HG03460 (cell line): ENCODE results near the gene CCDC38.
"Not testable (repeated sequence)": the region's sequence is repeated elsewhere in the genome, so short reads cannot be mapped to it uniquely, and the experiment has no call there.

Source experiments
- ATAC-seq: cut with Tn5 transposase; IDR thresholded peaks from one replicate; pipeline ENCODE4 v1.9.1; 2021; ENCODE audit not compliant: unreplicated experiment

Gene CCDC38

DNA sequence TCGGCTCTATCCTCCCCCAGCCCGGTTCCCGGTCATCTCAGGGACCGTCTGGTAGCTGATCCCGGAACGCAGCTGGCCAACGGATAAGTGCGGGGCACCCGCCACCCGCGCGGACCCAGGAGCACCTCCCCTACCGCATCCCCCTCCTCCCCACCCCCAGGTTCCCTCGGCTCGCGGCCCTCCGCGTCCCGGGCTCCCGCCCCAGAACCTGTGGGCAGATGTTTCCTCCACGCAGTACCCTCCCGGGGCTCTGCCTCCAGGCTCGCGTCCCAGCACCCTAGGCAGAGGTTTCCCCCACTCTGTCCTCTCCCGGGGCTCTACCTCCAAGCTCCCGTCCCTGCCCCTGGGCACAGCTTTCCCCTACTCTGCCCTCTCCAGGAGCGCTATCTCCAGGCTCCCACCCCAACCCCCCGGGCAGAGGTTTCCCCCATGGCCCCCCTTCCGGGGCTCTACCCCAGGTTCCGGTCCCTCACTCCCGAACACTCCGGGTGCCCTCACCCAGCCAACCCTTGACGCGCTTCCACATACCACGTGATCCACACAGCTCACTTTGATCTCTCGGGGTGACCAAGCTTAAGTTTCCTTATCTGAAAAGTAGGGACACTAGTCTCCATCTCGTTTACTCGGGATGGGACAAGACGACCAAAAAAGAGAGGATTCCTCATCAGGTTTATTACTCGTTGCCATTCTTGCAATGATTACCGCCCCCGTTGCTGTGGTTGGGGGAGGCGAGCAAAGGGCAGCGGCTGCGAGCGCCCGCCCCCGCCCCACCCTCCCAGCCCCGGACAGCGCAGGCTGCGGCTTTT is at the start of gene CCDC38:
TSS of gene CCDC38 (minus strand) at position 91 of the 806 bp plus-strand sequence. CDS start 6,105 bp downstream, outside the sequence.
- ATAC-seq, result peak; percentile 97

DNA sequence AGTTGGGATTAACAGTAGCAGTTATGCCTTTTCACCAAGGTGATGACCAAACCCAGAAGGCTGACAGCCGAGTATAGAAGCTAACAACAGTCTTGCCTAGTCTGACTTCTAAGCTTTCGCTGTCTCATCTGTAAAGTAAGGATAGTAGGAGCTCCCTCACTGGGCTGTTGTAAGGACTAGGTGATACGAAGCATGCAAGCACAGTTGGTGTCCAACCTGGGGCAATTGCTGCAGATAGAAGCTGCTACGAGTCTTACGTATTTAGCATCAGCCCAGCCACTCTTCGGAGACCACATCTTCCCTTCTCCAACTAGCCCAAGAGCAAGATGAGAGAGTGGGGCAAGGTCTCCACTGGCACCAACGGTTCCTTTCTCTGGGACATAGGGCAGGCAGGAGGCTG is 47.7 kb upstream of the CCDC38 start:
- ATAC-seq, result no peak

GRCh38 chr12:95989504-95990123 is 47.2 kb upstream of the CCDC38 start:
- ATAC-seq, result no peak

DNA sequence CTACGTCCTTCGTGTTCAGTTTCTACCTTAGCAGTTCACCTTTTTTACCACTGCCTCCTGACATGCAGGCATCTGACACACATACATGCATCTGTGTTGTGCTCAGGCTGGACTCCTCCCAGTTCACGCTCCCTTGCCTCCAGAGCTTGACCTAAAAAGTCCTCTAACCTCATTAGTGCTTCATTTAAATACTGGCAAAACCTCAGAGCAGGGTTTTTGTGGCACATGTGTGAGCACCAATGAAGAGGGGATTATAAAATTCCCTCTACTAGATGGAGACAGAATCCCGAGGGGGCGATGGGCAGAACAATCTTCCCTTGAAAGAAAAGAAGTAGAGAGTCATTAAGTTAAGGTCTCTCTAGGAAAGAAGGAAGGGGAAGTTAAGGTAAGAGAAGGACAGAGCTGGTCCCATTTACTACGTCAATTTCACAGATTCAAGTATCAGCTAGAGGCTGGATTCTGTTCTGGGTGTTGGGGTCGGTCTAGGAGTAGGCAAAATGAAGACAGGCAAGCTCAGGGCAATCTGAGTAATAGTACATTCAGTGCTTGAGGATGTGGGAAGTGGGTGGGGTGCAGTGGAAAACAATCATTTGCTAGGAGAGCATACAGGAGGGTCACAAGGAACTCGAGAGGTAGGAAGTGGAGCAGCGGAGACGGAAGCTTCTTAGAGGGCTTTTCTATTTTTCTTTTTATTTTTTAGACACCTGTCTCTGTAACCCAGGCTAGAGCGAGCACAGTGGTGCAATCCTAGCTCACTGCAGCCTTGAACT is 46.3 kb upstream of the CCDC38 start:
- ATAC-seq, result no peak

- no peak for ATAC-seq
Measured at GRCh38 chr12:95986635-95987570, 44.5 kb upstream of the CCDC38 start.

- ATAC-seq, result no peak
Measured at GRCh38 chr12:95984682-95985081, 42.3 kb upstream of the CCDC38 start.

- ATAC-seq, result no peak
Measured at GRCh38 chr12:95982602-95983001, 40.2 kb upstream of the CCDC38 start.

DNA sequence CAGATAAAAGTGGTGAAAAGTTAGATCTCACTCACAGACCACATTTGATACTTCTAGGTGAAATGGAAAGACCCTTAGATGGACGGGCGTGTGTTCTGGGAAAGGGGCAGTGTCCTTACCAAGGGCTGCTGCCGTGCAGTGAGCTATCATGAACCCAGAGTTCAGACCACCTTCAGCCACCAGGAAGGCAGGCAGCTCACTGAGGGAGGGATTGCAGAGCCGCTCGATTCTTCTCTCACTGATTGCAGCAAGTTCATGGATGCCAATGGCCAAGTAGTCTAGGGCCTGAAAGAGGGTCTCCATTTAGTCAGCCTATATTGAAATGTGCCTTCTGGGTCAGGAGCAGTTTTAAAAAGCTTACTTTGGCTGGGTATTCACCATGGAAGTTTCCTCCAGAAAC is 38.0 kb upstream of the CCDC38 start:
- ATAC-seq, result no peak

- no peak for ATAC-seq
Measured at GRCh38 chr12:95978774-95979173, 36.4 kb upstream of the CCDC38 start.

DNA sequence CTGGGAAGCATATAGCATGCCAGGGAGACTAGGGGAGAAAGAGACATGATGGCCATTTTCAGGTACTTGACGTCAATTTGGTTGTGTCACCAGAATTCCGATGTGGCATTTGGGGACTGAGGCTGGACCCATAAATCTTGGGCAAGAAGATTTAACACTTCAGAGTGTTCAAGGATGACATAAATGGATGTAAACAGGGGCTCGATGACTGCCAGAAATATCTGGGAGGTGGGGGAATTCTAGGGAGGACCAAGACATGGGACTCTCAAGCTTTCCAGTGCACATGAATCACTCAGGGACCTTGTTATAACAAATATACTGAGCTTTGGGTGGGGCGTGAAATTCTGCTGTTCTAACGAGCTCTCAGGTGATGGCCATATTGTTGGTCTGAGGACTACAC is 35.9 kb upstream of the CCDC38 start:
- no peak for ATAC-seq

GRCh38 chr12:95977764-95978305 is 35.4 kb upstream of the CCDC38 start:
- no peak for ATAC-seq

- ATAC-seq, result no peak
Measured at GRCh38 chr12:95976416-95976832, 34.0 kb upstream of the CCDC38 start.

GRCh38 chr12:95975491-95975890 is 33.1 kb upstream of the CCDC38 start:
- ATAC-seq, result no peak

GRCh38 chr12:95974358-95974757 is 31.9 kb upstream of the CCDC38 start:
- ATAC-seq, result no peak

DNA sequence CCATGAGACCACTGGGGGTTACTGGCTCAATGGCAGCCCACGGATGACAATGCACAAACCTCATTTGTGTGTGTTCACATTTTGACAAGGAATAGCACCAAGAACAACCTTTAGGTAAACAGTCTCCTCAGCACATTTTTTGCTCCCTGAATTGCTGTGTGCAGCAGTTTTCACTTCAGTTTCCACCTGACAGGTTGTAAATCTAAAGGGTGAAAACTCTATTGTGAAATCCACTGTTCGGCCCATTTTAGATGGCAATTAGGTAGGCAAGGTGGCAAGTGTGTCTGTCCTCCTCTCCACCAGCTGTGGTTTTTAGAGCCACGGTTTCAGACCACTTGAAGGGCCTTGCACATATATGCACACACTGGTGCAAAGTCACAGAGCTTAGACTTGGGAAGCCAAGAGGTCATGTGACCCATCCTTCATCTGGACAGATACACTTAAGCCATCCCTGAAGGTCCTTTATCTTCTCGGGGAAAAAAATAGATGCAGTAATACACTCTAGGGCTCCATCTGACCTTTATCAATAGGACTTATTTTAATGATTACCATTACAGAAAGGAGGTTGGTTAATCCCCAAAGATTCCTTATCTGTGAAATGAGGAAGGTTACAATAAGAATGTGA is 30.5 kb upstream of the CCDC38 start:
- no peak for ATAC-seq

GRCh38 chr12:95970905-95971304 is 28.5 kb upstream of the CCDC38 start:
- no peak for ATAC-seq

- not testable (repeated sequence) for ATAC-seq
Measured at GRCh38 chr12:95969116-95969515, 26.7 kb upstream of the CCDC38 start.

GRCh38 chr12:95967301-95967700 is 24.9 kb upstream of the CCDC38 start:
- ATAC-seq, result no peak

- no peak for ATAC-seq
Measured at GRCh38 chr12:95966287-95966870, 24.0 kb upstream of the CCDC38 start.

DNA sequence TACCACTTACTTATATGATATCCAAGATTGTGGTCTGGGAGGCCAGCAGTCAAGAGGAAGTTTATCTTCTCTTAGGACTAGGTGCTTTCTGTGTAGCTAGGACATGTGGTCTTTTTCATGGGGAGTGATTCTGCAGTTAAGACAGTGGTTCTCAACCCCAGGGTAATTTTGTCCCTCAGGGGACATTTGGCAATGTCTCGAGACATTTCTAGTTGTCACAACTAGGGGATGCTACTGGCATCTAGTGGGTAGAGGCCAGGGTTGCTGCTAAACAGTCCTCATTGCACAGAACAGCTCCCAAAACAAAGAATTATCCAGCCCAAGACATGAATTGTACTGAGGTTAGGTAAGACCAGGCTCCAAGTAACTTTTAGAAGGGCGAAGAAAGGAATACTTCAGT is 20.7 kb upstream of the CCDC38 start:
- no peak for ATAC-seq
